IPS DF 6.9 (cell line): ENCODE data around the gene WNT10A.
"Not testable (repeated sequence)": the region's sequence is repeated elsewhere in the genome, so short reads cannot be mapped to it uniquely, and the experiment has no call there.

Source experiments
- DNase-seq: peaks from one replicate; pipeline ENCODE4 v3.0.0-alpha.2; 2013; ENCODE audit warnings: low read depth, low spot score
- H3K27ac ChIP-seq: one replicate; pipeline ENCODE4 v1.5.1; 2013; ENCODE audit warnings: low read length, control low read depth
- H3K27me3 ChIP-seq: 2 replicates; pipeline ENCODE4 v1.6.1; 2013; ENCODE audit warnings: mild to moderate bottlenecking, low read length; ENCODE audit not compliant: control insufficient read depth, insufficient read depth
- H3K36me3 ChIP-seq: 2 replicates; pipeline ENCODE4 v1.6.1; 2013; ENCODE audit warnings: low read length; ENCODE audit not compliant: control insufficient read depth, insufficient read depth
- H3K4me1 ChIP-seq: 2 replicates; pipeline ENCODE4 v1.6.1; 2013; ENCODE audit warnings: low read length; ENCODE audit not compliant: control insufficient read depth, insufficient read depth
- H3K4me3 ChIP-seq: 2 replicates; pipeline ENCODE4 v1.5.1; 2013; ENCODE audit warnings: mild to moderate bottlenecking, low read length
- H3K9me3 ChIP-seq: 2 replicates; pipeline ENCODE4 v1.6.1; 2013; ENCODE audit warnings: low read length, inconsistent platforms; ENCODE audit not compliant: control insufficient read depth, insufficient read depth
- WGBS: extraction: QIAGEN DNeasy Blood & Tissue Kit; methylation state at CpG from one replicate; pipeline ENCODE4 v1.1.7; 2013; ENCODE audit warnings: mixed read lengths, missing lambda C conversion rate; ENCODE audit not compliant: insufficient read length, insufficient coverage; 5-methylcytosine and 5-hydroxymethylcytosine counted together

The WNT10A gene

GRCh38 chr2:218880102-218880858 lies at the start of gene WNT10A:
TSS of gene WNT10A (plus strand) at chr2:218880852. CDS start at chr2:218880996, 144 bp downstream.
- DNase-seq, result no peak
- Histone ChIP-seq H3K4me1 (peaks cover 7% of the 10 kb centered on the region), H3K27me3 (peaks cover 95% of the 10 kb centered on the region), H3K9me3 (no peaks in the 10 kb centered on the region), H3K36me3 (no peaks in the 10 kb centered on the region), H3K27ac (no peak within 1 kb of the TSS), H3K4me3 (no peak within 1 kb of the TSS)
- WGBS, result no CpG with 5 or more reads among the region's 58 CpGs

- H3K4me1 ChIP-seq, result no peaks in the 10 kb centered on the region
- no peak within 1 kb of the TSS for H3K27ac ChIP-seq
- no peak within 1 kb of the TSS for H3K4me3 ChIP-seq
- no peaks in the 10 kb centered on the region for H3K36me3 ChIP-seq
- WGBS, result no CpG with 5 or more reads among the region's 18 CpGs
- DNase-seq, result no peak
- no peaks in the 10 kb centered on the region for H3K27me3 ChIP-seq
- no peaks in the 10 kb centered on the region for H3K9me3 ChIP-seq
Observed at GRCh38 chr2:218831378-218831990, 49.2 kb upstream of the WNT10A start, which contains the start of gene PRKAG3. TSS of gene PRKAG3 (minus strand) at chr2:218831803.

DNA sequence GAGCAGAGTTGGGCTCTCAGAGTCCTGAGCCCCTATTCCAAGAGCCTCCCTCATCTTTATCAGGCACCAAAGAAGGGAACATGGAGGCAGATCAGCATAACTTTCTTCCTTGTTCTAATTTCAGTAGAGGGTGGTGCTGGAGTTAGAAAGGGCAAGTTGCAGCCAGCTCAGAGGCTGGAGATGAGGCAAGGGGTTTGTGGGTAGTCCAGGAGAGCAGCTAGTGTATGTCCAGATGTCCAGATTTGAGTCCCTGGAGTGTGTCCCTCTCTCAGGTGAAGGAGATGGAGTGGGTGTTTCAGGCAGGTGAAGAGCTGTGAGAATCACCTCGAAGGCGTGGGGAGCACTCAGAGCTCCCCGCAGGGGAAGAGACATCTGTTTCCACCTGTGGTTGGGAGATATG lies 48.6 kb upstream of the WNT10A start:
- WGBS, result no CpG with 5 or more reads among the region's 3 CpGs
- H3K4me3 ChIP-seq, result no peak overlapping the region

DNA sequence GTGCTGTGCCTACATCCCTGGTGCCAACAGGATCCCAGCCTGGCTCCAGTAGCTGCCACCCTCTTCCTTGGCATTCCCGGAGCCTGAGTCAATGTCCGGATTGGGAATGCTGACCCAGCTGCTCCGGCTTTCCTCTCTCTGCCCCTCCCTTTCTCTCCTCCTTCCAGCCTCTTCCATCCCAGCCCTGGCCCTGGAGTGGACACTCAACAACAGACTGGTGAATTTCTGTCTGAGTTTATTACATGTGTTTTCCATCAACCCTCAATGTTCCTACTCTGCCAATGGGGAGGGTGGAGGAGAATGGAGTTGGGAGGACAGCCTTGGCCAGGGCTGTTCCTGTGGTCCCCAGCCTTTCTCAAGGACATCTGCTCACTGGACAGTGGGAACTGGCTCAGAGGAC lies 48.1 kb upstream of the WNT10A start:
- Histone ChIP-seq H3K9me3 (no peaks in the 10 kb centered on the region), H3K4me1 (no peaks in the 10 kb centered on the region), H3K27ac (no peak overlapping the region), H3K36me3 (no peaks in the 10 kb centered on the region), H3K27me3 (no peaks in the 10 kb centered on the region), H3K4me3 (no peak overlapping the region)
- WGBS, result no CpG with 5 or more reads among the region's 3 CpGs
- no peak for DNase-seq

More for the DNA sequence above, 48.6 kb upstream of the WNT10A start:
- H3K9me3 ChIP-seq, result no peaks in the 10 kb centered on the region
- no peaks in the 10 kb centered on the region for H3K36me3 ChIP-seq
- H3K27me3 ChIP-seq, result no peaks in the 10 kb centered on the region
- no peak for DNase-seq
- no peaks in the 10 kb centered on the region for H3K4me1 ChIP-seq
- no peak overlapping the region for H3K27ac ChIP-seq

- Histone ChIP-seq H3K36me3 (no peaks in the 10 kb centered on the region), H3K27ac (no peak overlapping the region), H3K27me3 (no peaks in the 10 kb centered on the region), H3K9me3 (no peaks in the 10 kb centered on the region), H3K4me1 (no peaks in the 10 kb centered on the region), H3K4me3 (no peak overlapping the region)
- DNase-seq, result no peak
- WGBS, result no CpG with 5 or more reads among the region's 4 CpGs
Observed at GRCh38 chr2:218833023-218833609, 47.5 kb upstream of the WNT10A start.

- H3K4me3 ChIP-seq, result no peak overlapping the region
- H3K36me3 ChIP-seq, result no peaks in the 10 kb centered on the region
- no peaks in the 10 kb centered on the region for H3K9me3 ChIP-seq
- DNase-seq, result no peak
- H3K4me1 ChIP-seq, result no peaks in the 10 kb centered on the region
- no peaks in the 10 kb centered on the region for H3K27me3 ChIP-seq
- H3K27ac ChIP-seq, result no peak overlapping the region
- no CpG with 5 or more reads among the region's 4 CpGs for WGBS
Observed at GRCh38 chr2:218834685-218835084, 46.0 kb upstream of the WNT10A start.

- Histone ChIP-seq H3K27ac (no peak overlapping the region), H3K27me3 (no peaks in the 10 kb centered on the region), H3K36me3 (no peaks in the 10 kb centered on the region), H3K4me1 (no peaks in the 10 kb centered on the region), H3K4me3 (no peak overlapping the region), H3K9me3 (no peaks in the 10 kb centered on the region)
- no CpG with 5 or more reads among the region's 2 CpGs for WGBS
- no peak for DNase-seq
Observed at GRCh38 chr2:218837495-218837894, 43.2 kb upstream of the WNT10A start.

GRCh38 chr2:218839430-218839829 lies 41.2 kb upstream of the WNT10A start:
- H3K27ac ChIP-seq, result no peak overlapping the region

DNA sequence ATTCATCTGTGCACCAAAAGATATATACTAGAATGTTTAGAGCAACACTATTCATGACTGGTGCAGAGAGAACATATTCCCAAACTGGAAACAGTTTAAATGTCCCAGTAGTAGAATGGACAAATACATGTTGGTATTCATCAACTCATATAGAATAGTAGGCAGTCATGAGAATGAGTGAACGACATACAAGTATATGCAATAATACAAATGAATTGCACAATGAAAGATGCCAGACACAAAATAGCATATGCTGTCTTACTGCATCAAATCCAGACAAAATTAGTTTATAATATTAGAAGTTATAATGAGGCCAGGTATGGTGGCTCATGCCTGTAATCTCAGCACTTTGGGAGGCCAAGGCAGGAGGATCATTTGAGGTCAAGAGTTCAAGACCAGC lies 40.8 kb upstream of the WNT10A start:
- WGBS, result no CpG with 5 or more reads among the region's 1 CpG
- Histone ChIP-seq H3K9me3 (no peaks in the 10 kb centered on the region), H3K27me3 (no peaks in the 10 kb centered on the region), H3K4me3 (no peak overlapping the region), H3K4me1 (no peaks in the 10 kb centered on the region), H3K27ac (no peak overlapping the region), H3K36me3 (no peaks in the 10 kb centered on the region)
- DNase-seq, result no peak

More at GRCh38 chr2:218839430-218839829, 41.2 kb upstream of the WNT10A start:
- no CpG with 5 or more reads among the region's 4 CpGs for WGBS
- Histone ChIP-seq H3K4me1 (no peaks in the 10 kb centered on the region), H3K4me3 (no peak overlapping the region), H3K9me3 (no peaks in the 10 kb centered on the region), H3K36me3 (no peaks in the 10 kb centered on the region), H3K27me3 (no peaks in the 10 kb centered on the region)
- DNase-seq, result no peak

- H3K27me3 ChIP-seq, H3K27ac ChIP-seq, H3K9me3 ChIP-seq, H3K4me1 ChIP-seq, H3K4me3 ChIP-seq, DNase-seq, H3K36me3 ChIP-seq: not testable (repeated sequence)
- WGBS, result no CpG with 5 or more reads among the region's 5 CpGs
Observed at GRCh38 chr2:218844334-218844733, 36.3 kb upstream of the WNT10A start.
